Tongue (tissue), 2 donors: Measurements from ENCODE around the gene VWA8. TPM values are rescaled to one million over a fixed set of nuclear protein-coding genes. Genes with fewer than 3 reads are reported as not detected.

Source experiments
- DNase-seq: peaks from one replicate; pipeline ENCODE4 v3.0.0-alpha.2; 2015
- total RNA-seq: library from RNA; depleted of rRNA; stranded (reverse); fragments of >200 nt; gene quantifications from one replicate; pipeline ENCODE4 v1.2.3, GENCODE V29; 2014

Gene VWA8
- total RNA-seq = 43.3 TPM

DNA sequence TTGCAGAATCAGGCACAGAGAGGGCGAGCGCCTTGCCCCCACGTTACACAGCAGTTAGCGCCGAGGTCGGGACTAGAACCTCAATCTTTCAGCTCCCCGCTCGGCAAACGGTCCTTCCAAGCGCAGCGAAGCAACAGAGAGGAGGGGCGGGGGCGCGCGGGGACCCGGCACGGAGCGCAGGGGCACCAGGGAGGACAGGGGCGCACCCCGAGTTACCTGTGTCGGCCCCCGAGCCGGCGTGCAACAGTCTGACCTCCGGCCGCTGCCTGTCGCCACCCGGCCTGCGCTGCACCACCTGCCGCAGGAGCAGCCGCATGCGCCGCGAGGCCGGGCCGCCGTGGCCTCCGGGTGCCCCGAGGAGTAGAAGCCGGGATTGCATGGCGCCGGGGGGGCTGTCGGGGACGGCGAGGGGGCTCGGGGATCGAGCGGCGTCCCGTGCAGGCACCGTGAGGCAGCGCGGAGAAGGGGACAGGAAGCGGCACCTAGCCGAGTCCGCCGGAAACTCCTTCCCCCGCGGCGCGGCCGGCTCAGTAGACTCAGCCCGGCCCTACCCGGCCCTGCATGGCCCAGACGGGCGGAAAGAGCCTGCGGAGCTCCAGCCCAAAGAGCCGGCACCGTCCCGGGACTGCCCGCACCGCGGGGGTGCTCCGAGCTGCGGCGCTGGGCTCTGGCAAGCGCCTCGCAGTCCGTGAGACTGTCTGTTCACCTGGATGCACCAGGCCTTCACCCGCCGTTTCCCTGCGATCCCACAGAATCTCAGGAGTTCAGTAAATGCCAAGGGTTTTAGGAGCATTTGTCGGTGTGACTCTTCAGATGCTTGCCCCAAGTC is at the start of gene VWA8:
Gene VWA8, minus strand, starts transcription at position 473 of the 829 bp plus-strand sequence. Its CDS starts 94 bp downstream, at position 379.
- DNase-seq = peak; percentile 87

DNA sequence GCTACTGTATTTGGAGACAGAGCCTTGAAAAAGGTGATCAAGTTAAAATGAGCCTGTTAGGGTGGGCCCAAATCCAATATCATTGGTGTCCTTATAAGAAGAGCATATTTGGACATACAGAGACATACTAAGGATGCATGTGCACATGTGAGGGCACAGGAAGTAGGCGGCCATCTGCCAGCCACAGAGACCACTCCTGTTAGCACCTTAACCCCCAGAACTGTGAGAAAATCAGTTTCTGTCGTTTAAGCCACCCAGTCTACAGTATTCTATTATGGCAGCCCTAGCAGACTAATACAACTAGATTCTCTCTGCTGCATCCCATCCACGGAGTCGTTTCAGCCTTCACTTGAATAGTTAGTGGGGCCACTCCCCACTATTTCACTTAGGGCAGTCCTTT is 48.1 kb upstream of the VWA8 start:
- no peak for DNase-seq

DNA sequence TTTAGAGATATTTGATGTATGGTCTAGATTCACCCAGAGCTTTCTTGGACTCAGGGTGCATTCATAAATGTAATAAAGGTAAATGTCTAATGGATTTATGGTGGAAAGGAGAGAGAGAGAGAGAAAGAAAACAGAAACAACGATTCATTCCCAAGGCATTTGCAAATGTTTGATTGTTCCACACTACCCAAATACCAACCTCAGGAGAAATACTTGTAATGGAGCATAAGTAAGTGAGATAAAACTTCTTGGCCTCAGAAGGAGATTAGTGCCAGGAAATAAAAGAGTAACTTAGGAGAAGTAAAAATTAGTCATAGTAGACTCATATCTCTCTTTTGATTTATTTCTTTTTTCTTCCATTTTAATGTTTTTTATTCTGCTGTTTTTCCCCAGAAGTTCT is 46.9 kb upstream of the VWA8 start:
- DNase-seq = no peak

DNA sequence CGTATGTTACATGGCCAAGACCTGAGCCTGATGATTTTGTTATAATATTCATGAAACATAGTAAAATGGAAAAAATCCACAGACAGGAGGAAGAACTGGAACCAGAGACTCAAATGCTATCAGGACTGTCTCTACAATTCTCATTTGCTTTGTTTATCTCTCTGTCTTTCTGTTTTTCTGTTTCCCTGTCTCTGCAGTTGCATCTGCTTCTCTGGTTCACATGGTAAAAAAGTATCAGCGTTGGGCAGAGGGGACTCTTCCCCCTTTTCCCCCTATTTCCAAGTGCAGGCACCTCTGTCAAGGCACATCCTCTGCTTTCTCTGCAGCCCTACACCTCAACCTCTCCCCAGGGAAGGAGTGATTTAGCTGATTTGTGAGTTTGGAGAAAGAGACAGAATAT is 41.2 kb upstream of the VWA8 start:
- DNase-seq = no peak

DNA sequence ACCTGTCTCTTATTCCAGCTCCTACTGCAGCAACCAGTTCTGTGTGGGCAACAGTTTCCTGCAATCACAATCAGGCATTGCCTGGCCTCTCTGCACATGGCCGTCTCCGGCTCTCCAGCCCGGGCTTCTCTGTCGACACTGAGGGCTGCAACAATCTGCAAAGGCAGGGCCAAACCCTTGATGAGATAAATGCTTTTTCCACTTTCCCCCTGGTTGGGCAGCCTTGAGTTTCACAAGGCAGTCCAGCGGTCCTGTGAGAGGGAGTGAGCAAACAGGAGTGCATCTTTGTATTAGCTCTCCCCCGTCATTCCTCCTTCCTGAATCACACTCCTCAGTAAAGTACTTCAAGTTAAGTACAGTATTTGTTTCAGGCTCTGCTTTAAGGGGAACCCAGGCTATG is 40.7 kb upstream of the VWA8 start:
- DNase-seq = no peak

DNA sequence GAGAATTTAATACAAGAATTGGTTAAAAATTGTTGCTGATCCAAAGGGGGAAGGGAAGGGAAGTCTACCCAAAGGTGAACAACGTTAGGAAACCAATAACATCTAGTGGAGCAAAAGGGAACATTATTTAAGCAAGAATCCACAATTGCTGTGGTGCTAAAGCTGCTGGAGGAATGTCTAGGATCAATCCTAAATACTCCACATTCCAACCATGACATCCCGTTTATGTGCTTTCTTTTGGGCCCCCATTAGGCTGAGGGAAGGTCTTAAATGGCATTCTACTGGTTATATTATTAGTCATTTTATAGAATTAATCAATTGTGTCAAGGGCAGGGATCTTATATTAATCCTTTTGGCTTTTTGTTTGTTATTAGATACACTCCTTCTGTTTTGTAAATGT is 39.9 kb upstream of the VWA8 start:
- no peak for DNase-seq

DNA sequence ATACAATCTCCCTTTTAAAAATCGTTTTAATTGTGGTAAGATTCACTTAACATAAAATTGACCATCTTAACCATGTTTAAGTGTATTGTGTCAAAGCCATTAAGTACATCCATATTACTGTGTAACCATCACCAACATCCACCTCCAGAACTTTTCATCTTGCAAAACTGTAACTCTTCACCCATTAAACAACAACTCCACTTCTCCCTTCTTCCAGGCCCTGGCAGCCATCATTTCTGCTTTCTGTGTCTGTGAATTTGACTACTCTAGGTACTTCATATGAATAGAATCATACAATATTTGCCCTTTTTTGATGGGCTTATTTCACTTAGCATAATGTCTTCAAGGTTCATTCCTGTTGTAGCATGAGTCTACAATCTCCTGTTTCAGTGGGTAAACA is 36.5 kb upstream of the VWA8 start:
- no peak for DNase-seq

DNA sequence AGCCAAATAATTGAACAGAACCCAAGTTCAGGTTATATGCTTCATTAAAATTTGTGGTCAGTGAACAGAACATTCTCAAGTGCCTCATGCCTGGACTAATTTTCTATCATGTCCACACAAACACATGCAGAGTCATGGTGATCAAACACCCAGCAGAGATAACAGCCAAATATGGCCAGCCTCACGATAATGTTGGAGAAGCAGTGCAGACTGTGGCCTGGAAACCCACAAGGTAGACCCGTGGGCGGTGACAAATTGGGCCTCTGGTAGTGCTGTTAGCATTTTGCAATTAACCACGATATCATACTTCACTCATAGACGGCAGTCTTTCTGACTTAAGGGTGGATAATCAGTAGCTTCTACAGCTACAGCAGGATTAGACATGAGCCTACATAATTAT is 35.0 kb upstream of the VWA8 start:
- DNase-seq = no peak

DNA sequence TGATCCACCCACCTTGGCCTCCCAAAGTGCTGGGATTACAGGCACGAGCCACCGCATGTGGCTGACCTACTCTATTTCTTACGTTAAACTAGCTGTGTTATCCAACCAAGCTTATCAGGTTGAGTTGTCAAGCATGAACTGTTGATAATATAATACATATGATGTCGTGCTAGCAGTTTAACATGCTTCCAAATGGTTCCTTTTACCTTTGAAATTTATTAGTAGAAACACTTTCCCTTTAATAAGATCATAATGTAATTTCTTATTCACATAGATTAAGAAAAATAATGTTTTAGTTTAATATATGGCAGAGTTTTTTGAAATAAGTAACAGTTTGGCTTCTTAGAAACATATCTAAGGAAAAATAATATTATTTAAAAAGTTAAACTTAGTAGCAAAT is 34.4 kb upstream of the VWA8 start:
- no peak for DNase-seq

DNA sequence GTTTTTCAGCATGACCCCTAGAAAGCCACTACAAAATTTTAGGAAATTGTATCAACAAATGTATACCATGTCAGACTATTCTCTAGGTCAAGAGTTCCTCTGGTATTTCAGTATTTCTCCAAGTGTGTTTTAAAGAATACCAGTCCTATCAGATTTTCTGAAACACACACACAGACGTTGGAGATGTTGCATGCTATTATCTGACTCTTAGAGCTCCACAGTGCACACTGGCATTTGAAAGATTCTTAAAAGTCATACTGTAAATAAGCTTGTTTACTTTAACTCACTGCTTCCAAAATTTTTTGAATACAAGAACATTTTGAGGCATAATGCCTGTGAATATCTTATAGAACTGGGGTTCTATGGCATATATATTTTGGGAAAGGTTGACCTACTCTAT is 33.8 kb upstream of the VWA8 start:
- no peak for DNase-seq

DNA sequence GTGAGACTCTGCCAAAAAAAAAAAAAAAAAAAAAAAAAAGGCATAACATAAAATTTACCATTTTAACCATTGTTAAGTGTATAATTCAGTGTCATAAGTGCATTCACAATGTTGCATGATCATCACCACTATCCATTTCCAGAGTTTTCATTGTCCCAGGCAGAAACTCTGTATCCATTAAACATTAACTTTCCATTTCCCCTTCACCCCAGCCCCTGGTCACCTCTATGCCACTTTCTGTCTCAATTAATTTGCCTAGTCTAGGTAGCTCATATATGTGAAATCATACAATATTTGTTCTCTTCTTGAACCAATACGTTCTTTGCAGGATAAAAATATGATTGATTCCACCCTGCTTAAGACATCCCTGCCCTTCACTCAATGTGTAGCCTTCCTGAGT is 31.0 kb upstream of the VWA8 start:
- no peak for DNase-seq

DNA sequence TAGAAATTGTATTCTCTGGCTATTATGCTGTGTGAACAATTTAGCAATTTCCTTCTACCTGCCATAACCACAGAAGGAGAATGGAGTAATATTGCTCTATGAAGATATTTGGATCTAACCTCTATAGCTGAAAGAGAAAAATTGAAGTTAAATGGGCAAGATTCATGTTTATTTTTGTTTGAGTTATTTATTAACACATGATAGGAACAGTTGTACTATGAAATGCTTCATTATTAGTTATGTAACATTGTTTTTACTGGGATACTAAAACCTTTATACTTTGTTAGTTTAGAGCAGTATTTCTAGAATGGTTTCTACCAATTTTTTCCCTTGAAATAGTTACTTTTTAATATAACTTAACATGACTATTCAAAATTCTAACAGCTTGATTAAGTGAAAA is 27.3 kb upstream of the VWA8 start:
- DNase-seq = no peak

DNA sequence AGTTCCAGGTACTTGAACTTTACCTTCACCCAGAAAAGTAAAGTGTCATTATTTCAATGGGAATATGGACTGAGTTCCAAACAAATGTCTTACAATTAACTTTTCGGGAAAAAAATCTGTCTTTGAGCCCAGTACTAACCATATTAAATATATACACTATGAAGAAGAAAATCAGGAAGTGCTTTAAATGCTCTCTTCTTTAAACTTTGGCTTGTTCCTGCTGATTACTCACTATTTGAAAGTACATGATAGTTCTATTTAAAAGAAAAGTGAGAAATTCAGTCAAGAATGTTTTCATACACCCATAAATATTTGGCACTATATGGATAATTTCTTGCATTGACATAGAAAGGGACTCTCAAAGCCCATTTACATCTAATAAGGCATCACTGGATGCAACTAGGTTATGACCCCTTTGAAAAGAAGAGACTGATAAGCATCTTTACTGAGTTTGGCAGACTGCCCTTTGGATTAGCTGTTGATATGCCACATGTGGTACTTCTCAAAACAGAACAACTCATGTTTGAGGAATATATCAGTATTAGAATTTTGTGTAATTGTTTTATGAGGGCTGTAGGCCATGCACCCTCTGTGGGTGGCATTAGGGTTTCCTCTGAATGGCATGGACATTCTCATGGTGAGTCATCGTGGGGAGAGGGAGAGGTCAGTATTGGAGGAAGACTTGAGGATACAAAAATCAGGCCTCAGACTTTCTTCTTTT is 25.0 kb upstream of the VWA8 start:
- DNase-seq = no peak

DNA sequence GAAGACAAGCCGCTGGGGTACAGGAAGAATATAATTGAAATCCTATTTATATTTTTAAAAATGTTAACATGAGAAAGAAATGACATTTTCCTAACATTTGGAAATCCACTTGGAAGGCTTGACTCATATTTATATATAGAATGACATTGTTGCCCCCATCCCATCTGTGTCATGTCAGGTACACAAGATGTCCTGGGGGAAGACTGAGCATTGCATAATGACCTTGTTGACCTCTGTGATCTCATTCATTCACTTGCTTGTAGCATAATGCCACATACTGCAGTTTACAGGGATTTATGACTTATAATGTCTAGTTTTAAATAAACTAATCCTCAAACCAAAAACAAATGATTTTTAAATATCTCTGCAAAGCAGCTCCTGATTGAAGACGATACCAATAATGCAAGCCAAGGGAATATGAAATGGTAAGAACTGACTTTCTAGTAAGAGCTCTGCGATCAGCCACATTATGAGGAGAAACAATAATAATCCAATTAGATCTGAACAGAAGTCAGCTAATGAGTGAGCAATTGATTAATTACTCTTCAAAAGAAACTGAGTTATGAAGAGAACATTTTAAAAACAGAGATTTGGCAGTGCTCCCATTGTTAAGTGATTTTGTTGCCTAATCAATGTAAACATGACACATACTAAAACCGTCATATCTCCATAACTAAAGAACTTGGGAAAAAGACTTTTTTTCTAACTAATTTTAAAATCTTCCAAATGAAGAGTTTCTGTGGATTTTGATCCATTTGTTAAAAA is 21.2 kb upstream of the VWA8 start:
- no peak for DNase-seq

DNA sequence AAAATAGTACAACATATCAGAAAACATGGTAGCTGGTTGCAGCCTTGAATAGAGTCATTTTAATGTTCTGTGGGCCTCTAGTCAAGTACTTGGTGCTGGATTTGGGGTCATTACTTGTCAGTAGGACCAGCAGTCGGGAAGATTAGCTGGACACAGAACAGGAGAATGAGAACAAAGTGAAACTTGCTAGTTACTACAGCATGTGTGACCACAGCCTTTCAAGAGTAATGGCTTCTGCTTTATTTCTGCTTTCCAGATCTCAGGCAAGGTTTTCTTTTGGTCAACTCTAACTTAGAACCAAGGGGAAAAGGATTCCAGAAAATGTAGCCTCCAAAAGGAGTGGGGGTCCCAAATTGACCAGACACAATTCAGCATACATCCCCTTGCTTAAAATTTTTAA is 17.1 kb upstream of the VWA8 start:
- no peak for DNase-seq

DNA sequence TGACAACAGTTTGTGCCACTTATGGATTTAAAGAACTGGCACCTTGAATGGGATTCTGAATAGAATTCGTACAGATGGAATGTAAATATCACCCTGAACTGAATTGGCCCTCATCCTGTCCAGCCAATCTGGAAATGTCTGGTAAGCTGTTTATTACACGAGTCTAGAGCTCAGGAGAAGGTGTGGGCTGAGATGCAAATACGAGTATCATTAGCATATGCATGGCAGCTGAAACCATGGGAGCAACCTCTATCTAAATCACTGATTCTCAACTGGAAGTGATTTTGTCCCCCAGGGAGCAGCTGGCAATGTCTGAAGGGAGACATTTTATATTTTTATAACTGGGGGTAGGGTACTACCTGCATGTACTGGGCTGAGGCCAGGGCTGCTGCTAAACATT is 15.6 kb upstream of the VWA8 start:
- DNase-seq = no peak

DNA sequence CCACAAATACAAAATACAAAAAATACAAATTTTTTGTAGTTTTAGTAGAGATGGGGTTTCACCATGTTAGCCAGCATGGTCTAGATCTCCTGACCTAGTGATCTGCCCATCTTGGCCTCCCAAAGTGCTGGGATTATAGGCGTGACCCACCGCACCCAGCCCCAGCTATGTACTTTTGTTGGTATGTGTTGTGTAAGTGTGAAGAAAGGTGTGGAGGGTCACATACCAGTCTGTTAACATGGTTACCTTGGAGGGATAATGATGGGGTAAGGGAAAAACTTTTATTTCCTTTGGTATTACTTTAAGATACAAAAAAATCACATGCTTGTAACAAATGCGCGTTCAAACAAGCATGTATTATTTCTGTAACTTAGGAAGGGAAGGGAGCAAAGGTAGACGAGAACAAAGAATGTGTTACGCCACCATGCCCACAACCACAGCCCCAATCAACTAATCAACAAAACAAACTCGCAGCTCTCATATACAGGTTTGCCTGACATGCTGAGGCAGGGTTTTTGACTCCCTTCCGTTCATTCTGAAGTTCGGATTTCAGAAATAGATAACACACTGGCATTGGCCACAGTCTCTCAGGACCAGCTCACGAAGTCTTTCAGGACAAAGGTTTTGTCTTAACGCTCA is 13.5 kb upstream of the VWA8 start:
- peak; percentile 4 for DNase-seq

DNA sequence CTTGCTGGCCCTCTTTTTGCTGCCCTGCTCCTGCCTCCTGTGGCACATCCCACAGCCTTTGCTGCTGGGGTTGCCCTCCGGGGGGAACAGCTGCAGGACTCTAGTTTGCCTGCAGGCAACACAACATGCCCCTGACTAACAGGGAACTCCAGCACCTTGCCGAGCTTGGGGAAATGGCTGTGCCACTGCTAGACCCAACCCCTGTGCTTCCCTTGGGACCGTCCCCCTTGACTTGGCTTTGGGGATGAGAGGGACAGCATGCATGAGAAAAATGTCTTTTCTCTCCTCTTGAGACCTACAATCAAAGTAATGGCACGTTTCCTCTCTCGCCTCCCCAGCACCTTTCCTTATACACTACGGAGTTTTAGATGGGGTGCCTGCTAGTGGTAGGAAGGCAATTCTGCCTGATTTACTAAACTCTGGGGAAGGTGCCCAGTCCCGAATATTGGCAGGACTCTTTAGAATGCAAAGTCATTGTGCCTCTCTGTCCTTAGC is 12.4 kb upstream of the VWA8 start:
- DNase-seq = no peak

DNA sequence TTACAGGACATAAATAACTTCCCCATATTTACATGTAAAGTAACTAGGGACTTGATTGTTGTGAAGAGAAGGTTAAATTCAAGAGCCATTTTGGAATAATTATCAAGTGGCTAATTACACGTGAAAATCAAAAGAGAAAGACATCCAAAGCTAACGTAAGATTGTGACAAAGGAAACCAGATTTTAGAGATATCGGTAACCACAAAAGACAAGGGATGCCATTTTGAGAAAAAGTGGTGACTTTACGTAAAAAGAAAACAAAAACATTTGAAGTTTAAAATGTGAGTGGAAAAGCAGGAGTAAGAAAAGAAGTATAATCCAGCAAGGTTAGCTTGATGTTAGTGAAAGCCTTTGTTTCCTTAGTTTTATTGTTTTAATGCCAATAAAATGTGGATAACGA is 10.9 kb upstream of the VWA8 start:
- no peak for DNase-seq

DNA sequence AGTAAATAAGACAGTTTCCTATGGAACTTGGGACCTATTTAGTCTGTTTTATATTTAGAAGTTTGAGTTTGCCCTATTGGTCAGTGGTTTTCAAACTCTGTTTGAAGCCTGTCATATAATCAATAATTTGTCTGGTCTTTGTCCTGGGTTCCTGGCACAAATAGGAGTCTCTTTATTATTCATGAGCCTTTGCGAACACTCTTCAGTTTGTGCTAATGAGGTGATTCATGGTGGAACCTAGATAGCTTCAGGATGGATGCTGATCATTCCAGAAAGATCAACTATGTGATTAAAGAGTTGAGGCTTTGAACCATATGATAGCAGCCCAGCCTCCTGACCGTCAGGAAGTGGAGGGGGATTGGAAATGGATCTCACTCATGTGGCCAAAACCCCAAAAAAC is 10.0 kb upstream of the VWA8 start:
- no peak for DNase-seq

DNA sequence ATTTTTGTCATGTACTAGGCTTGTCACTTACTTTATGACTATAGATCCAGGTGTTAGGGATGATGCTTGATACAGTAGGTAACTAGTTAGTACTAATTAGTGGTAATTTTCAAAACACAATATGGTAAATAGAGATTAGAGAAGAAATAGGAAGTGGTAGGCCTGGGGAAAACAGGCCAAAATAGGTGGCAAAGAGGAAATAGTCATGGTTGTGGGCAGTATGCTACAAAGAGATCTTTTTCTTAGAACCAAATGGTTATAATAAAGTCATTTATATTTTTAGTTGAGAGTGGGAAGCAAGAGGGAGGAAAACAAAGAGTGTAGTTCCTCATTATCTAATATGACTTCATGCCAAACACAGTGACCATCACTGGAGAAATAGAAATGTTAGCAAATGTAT is 9.1 kb upstream of the VWA8 start:
- DNase-seq = no peak

DNA sequence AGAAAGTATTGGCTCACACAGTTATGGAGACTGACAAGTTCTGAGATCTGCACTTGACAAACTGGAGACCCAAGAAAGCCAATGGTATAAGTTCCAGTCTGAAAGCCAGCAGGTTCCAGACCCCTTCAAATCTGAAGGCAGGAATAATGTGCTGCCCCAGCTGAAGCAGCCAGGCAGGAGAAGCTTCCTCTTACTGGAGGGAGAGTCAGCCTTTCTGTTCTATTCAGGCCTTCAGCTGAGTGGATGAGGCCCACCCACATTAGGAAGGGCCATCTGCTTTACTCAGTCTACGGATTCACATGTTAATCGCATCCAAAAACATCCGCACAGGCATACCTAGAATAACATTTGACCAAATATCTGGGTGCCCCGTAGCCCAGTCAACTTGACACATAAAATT is 8.2 kb upstream of the VWA8 start:
- no peak for DNase-seq

DNA sequence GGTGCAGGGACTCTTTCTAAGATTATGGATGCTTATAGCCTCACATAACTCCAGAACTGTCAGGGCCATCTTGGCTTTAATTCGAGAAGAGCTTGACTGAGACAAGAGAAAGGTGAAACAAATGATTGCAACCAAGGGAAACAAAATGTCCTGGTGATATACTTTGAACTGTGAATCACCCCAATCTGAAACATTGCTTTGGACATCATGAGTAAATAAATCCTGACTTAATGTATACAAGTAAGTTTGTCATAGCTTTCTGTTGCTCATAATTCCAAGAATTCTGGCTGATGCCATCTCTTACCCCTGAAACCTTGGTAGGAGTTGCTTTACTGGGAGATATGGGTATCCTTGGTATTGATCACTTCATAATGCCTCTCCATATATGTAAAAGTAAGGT is 5.8 kb upstream of the VWA8 start:
- no peak for DNase-seq
